Measurements from ENCODE around the gene TAF4.
"Not testable (repeated sequence)": the region's sequence is repeated elsewhere in the genome, so short reads cannot be mapped to it uniquely, and the experiment has no call there.

TAF4 gene

GRCh38 chr20:62055862-62056115, 9.9 kb downstream of the TAF4 start:
- DNase-seq (ENCODE audit: low read depth), result not testable (repeated sequence)

GRCh38 chr20:62055106-62055861, 10.4 kb downstream of the TAF4 start:
- no peak for DNase-seq (ENCODE audit: low read depth)

- no peak for DNase-seq (ENCODE audit: low read depth)
These were observed 11.2 kb downstream of the TAF4 start for GRCh38 chr20:62054451-62054953.

- no peak for DNase-seq (ENCODE audit: low read depth)
These were observed 12.1 kb downstream of the TAF4 start for GRCh38 chr20:62053465-62054196.

GRCh38 chr20:62052842-62053464, 12.7 kb downstream of the TAF4 start:
- no peak for DNase-seq (ENCODE audit: low read depth)

GRCh38 chr20:62052336-62052841, 13.3 kb downstream of the TAF4 start:
- DNase-seq (ENCODE audit: low read depth), result no peak

- no peak for DNase-seq (ENCODE audit: low read depth)
These were observed 14.0 kb downstream of the TAF4 start for GRCh38 chr20:62051546-62052255.

- no peak for DNase-seq (ENCODE audit: low read depth)
These were observed 14.5 kb downstream of the TAF4 start for GRCh38 chr20:62051144-62051543.

GRCh38 chr20:62050166-62051120, 15.2 kb downstream of the TAF4 start:
- DNase-seq (ENCODE audit: low read depth), result no peak

- DNase-seq (ENCODE audit: low read depth), result no peak
These were observed 16.1 kb downstream of the TAF4 start for GRCh38 chr20:62049342-62050165.

GRCh38 chr20:62048821-62049291, 16.8 kb downstream of the TAF4 start:
- no peak for DNase-seq (ENCODE audit: low read depth)

- DNase-seq (ENCODE audit: low read depth), result no peak
These were observed 17.3 kb downstream of the TAF4 start for GRCh38 chr20:62048346-62048761.

GRCh38 chr20:62047666-62048345, 17.9 kb downstream of the TAF4 start:
- no peak for DNase-seq (ENCODE audit: low read depth)

GRCh38 chr20:62046431-62046830, 19.2 kb downstream of the TAF4 start:
- DNase-seq (ENCODE audit: low read depth), result no peak

- no peak for DNase-seq (ENCODE audit: low read depth)
These were observed 20.0 kb downstream of the TAF4 start for GRCh38 chr20:62045529-62046285.

- DNase-seq (ENCODE audit: low read depth), result no peak
These were observed 20.6 kb downstream of the TAF4 start for GRCh38 chr20:62045118-62045517.

- DNase-seq (ENCODE audit: low read depth), result no peak
These were observed 21.1 kb downstream of the TAF4 start for GRCh38 chr20:62044631-62045030.

- no peak for DNase-seq (ENCODE audit: low read depth)
These were observed 22.4 kb downstream of the TAF4 start for GRCh38 chr20:62043131-62043914.
